ENCODE measurements around the gene TFDP2. TPM values are rescaled to one million over a fixed set of nuclear protein-coding genes. Genes with fewer than 3 reads are reported as not detected.
A peak's percentile ranks its signal among the peaks of the same experiment; 100 is the strongest.
"Not testable (repeated sequence)": the region's sequence is repeated elsewhere in the genome, so short reads cannot be mapped to it uniquely, and the experiment has no call there.

TFDP2 gene
- total and polyA plus RNA-seq, 3 experiments from 2014 or later: 22.6 to 38.3 (median 31.0) TPM

- H3K9me3 Mint-ChIP-seq: no peaks in the 10 kb centered on the region
Measured at GRCh38 chr3:141981084-141981483, 168.3 kb downstream of the TFDP2 start.

DNA sequence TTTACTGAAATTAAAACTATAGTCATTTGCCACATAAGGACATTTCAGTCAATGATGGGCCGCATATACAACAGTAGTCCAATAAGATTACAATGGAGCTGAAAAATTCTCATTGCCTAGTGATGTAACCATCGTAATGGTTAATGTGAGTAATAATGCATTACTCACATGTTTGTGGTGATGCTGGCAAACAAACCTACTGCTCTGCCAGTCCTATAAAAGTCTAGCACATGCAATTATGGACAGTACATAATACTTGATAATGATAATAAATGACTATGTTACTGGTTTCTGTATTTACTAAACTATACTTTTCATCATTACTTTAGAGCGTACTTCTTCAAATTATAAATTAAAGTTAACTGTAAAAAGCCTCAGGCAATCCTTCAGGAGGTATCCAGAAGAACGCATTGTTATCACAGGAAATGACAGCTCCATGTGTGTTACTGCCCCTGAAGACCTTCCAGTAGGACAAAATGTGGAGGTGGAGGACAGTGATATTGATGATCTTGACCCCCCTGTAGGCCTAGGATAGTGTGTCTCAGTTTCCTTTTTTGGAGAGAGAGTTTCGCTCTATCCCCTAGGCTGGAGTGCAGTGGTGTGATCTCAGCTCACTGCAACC is 170.2 kb downstream of the TFDP2 start:
- no peaks in the 10 kb centered on the region for H3K27me3 Mint-ChIP-seq
- Histone ChIP-seq H3K36me3 (ENCODE audit: insufficient read depth, low read length) (peaks cover 4% of the 10 kb centered on the region), H3K4me3 (ENCODE audit: low read length) (no peak overlapping the region), H3K4me1 (ENCODE audit: insufficient read depth, low read length) (no peaks in the 10 kb centered on the region), H3K27ac (ENCODE audit: low read depth, low read length) (no peak overlapping the region), H3K27me3 (ENCODE audit: insufficient read depth, low read length, poor library complexity, severe bottlenecking) (no peaks in the 10 kb centered on the region), H3K9me3 (ENCODE audit: low read length) (no peaks in the 10 kb centered on the region)
- H3K9me3 Mint-ChIP-seq: no peaks in the 10 kb centered on the region
- DNase-seq: no peak
- no peaks in the 10 kb centered on the region for H3K4me1 Mint-ChIP-seq
- no peak overlapping the region for H3K27ac Mint-ChIP-seq
- ChIA-PET CTCF (no interaction called here), POLR2A (no interaction called here)
- no peak overlapping the region for H3K4me3 Mint-ChIP-seq
- peaks cover 8 to 16% (median 14%) of the 10 kb centered on the region in 3 donors for H3K36me3 Mint-ChIP-seq

More at GRCh38 chr3:141981084-141981483, 168.3 kb downstream of the TFDP2 start:
- peaks cover 4% of the 10 kb centered on the region for H3K36me3 ChIP-seq (ENCODE audit: insufficient read depth, low read length)
- H3K27ac ChIP-seq (ENCODE audit: low read depth, low read length): no peak overlapping the region
- ChIA-PET CTCF (no interaction called here), POLR2A (no interaction called here)
- no peaks in the 10 kb centered on the region for H3K9me3 ChIP-seq (ENCODE audit: low read length)
- H3K27me3 ChIP-seq (ENCODE audit: insufficient read depth, low read length, poor library complexity, severe bottlenecking): no peaks in the 10 kb centered on the region
- no peak for DNase-seq
- H3K4me1 Mint-ChIP-seq: no peaks in the 10 kb centered on the region
- H3K27me3 Mint-ChIP-seq: no peaks in the 10 kb centered on the region
- no peaks in the 10 kb centered on the region for H3K4me1 ChIP-seq (ENCODE audit: insufficient read depth, low read length)
- H3K4me3 Mint-ChIP-seq: no peak overlapping the region
- H3K27ac Mint-ChIP-seq: no peak overlapping the region
- peaks cover 13 to 19% (median 15%) of the 10 kb centered on the region in 3 donors for H3K36me3 Mint-ChIP-seq
- no peak overlapping the region for H3K4me3 ChIP-seq (ENCODE audit: low read length)

DNA sequence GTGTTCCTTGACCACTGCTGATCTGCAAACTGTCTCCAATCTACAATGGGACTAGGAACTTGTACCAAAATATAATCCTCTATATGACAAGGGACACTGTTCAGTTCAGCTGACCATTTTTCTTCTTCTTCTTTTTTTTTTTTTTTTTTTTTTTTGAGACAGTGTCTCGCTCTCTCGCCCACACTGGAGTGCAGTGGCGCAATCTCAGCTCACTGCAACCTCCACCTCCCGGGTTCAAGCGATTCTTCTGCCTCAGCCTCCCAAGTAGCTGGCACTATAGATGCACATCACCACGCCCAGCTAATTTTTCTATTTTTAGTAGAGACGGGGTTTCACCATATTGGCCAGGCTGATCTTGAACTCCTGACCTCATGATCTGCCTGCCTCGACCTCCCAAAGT is 174.6 kb downstream of the TFDP2 start:
- H3K4me1 Mint-ChIP-seq; CTCF ChIA-PET; H3K9me3 Mint-ChIP-seq; H3K4me3 Mint-ChIP-seq; H3K4me3 ChIP-seq (ENCODE audit: low read length); DNase-seq; H3K27ac ChIP-seq (ENCODE audit: low read depth, low read length); H3K27me3 Mint-ChIP-seq; H3K9me3 ChIP-seq (ENCODE audit: low read length); H3K36me3 ChIP-seq (ENCODE audit: insufficient read depth, low read length); H3K27me3 ChIP-seq (ENCODE audit: insufficient read depth, low read length, poor library complexity, severe bottlenecking); H3K27ac Mint-ChIP-seq; H3K4me1 ChIP-seq (ENCODE audit: insufficient read depth, low read length); POLR2A ChIA-PET: not testable (repeated sequence)
- H3K36me3 Mint-ChIP-seq: peaks cover 8 to 20% (median 18%) of the 10 kb centered on the region in 3 donors

- H3K27ac Mint-ChIP-seq: peak overlapping the region in 4 of 8 donors; percentile 15 to 41 (median 20)
- ChIA-PET CTCF (no interaction called here), POLR2A (no interaction called here)
- H3K9me3 Mint-ChIP-seq: no peaks in the 10 kb centered on the region
- Histone ChIP-seq H3K4me3 (ENCODE audit: low read length) (no peak overlapping the region), H3K27ac (ENCODE audit: low read depth, low read length) (no peak overlapping the region), H3K4me1 (ENCODE audit: insufficient read depth, low read length) (no peaks in the 10 kb centered on the region), H3K27me3 (ENCODE audit: insufficient read depth, low read length, poor library complexity, severe bottlenecking) (no peaks in the 10 kb centered on the region), H3K9me3 (ENCODE audit: low read length) (no peaks in the 10 kb centered on the region), H3K36me3 (ENCODE audit: insufficient read depth, low read length) (peaks cover 4% of the 10 kb centered on the region)
- no peaks in the 10 kb centered on the region for H3K27me3 Mint-ChIP-seq
- no peaks in the 10 kb centered on the region for H3K4me1 Mint-ChIP-seq
- H3K36me3 Mint-ChIP-seq: peaks cover 4 to 23% (median 17%) of the 10 kb centered on the region in 3 donors
- no peak overlapping the region for H3K4me3 Mint-ChIP-seq
- no peak for DNase-seq
Measured at GRCh38 chr3:141972399-141972798, 176.9 kb downstream of the TFDP2 start.

- Histone ChIP-seq H3K9me3 (ENCODE audit: low read length) (no peaks in the 10 kb centered on the region), H3K27ac (ENCODE audit: low read depth, low read length) (no peak overlapping the region), H3K27me3 (ENCODE audit: insufficient read depth, low read length, poor library complexity, severe bottlenecking) (no peaks in the 10 kb centered on the region), H3K4me3 (ENCODE audit: low read length) (no peak overlapping the region), H3K4me1 (ENCODE audit: insufficient read depth, low read length) (no peaks in the 10 kb centered on the region), H3K36me3 (ENCODE audit: insufficient read depth, low read length) (peaks cover 3% of the 10 kb centered on the region)
- Mint-ChIP-seq H3K27me3 (no peaks in the 10 kb centered on the region), H3K9me3 (no peaks in the 10 kb centered on the region), H3K4me1 (no peaks in the 10 kb centered on the region), H3K36me3 (peaks cover 4 to 21% (median 17%) of the 10 kb centered on the region in 3 donors), H3K27ac (peak overlapping the region in 1 of 8 donors; percentile 54), H3K4me3 (no peak overlapping the region)
- no peak for DNase-seq
- CTCF ChIA-PET: no interaction called here
- POLR2A ChIA-PET: no interaction called here
Measured at GRCh38 chr3:141971571-141971970, 177.8 kb downstream of the TFDP2 start.

DNA sequence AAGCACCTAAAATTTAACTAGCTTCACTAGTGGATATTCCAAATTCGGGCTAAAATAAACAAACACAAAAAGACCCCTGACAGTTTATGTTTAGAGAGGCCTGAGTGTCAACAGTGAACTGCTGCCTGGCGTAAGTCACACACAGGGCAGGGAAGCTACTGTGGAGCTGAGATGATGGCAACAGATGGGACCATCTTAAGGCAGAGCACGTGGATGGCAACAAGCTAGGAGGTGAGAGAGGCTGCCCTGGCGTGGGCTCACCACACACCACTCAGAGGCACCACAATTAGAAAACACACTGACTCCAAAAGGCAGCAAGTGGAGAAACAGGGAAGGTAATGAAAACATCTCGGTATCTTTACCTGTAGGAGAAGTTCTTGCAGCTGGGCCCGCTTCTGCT is 179.6 kb downstream of the TFDP2 start:
- Histone ChIP-seq H3K4me3 (ENCODE audit: low read length) (no peak overlapping the region), H3K9me3 (ENCODE audit: low read length) (no peaks in the 10 kb centered on the region), H3K27ac (ENCODE audit: low read depth, low read length) (no peak overlapping the region), H3K36me3 (ENCODE audit: insufficient read depth, low read length) (no peaks in the 10 kb centered on the region), H3K4me1 (ENCODE audit: insufficient read depth, low read length) (no peaks in the 10 kb centered on the region), H3K27me3 (ENCODE audit: insufficient read depth, low read length, poor library complexity, severe bottlenecking) (no peaks in the 10 kb centered on the region)
- Mint-ChIP-seq H3K4me1 (no peaks in the 10 kb centered on the region), H3K4me3 (no peak overlapping the region), H3K27ac (no peak overlapping the region), H3K9me3 (no peaks in the 10 kb centered on the region), H3K36me3 (peaks cover 0 to 15% (median 13%) of the 10 kb centered on the region in 3 donors), H3K27me3 (no peaks in the 10 kb centered on the region)
- ChIA-PET CTCF (no interaction called here), POLR2A (no interaction called here)
- DNase-seq: no peak

DNA sequence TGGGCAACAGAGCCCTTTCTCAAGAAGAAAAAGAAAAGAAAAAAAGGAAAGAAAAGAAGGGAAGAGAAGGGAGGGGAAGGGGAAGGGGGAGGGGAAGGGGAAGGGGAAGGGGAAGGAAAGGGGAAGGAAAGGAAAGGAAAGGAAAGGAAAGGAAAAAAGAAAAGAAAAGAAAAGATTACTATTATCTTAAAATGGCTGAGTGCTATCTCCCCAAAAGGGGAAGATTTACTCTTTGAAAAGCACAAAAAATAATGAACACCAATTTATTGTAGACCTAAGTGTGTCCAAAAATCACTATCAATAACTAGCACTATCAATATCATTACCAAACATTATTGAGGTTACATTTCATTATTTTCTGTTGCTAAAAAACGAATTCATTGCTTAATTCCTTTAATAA is 183.9 kb downstream of the TFDP2 start:
- H3K4me3 ChIP-seq (ENCODE audit: low read length): no peak overlapping the region
- no peaks in the 10 kb centered on the region for H3K9me3 ChIP-seq (ENCODE audit: low read length)
- no peaks in the 10 kb centered on the region for H3K36me3 ChIP-seq (ENCODE audit: insufficient read depth, low read length)
- no peaks in the 10 kb centered on the region for H3K27me3 ChIP-seq (ENCODE audit: insufficient read depth, low read length, poor library complexity, severe bottlenecking)
- H3K4me3 Mint-ChIP-seq: no peak overlapping the region
- H3K27ac Mint-ChIP-seq: no peak overlapping the region
- H3K4me1 ChIP-seq (ENCODE audit: insufficient read depth, low read length): no peaks in the 10 kb centered on the region
- H3K9me3 Mint-ChIP-seq: no peaks in the 10 kb centered on the region
- no peak overlapping the region for H3K27ac ChIP-seq (ENCODE audit: low read depth, low read length)
- peaks cover 0 to 33% (median 7%) of the 10 kb centered on the region in 3 donors for H3K36me3 Mint-ChIP-seq
- H3K4me1 Mint-ChIP-seq: no peaks in the 10 kb centered on the region
- ChIA-PET CTCF (no interaction called here), POLR2A (no interaction called here)
- no peak for DNase-seq
- H3K27me3 Mint-ChIP-seq: no peaks in the 10 kb centered on the region

DNA sequence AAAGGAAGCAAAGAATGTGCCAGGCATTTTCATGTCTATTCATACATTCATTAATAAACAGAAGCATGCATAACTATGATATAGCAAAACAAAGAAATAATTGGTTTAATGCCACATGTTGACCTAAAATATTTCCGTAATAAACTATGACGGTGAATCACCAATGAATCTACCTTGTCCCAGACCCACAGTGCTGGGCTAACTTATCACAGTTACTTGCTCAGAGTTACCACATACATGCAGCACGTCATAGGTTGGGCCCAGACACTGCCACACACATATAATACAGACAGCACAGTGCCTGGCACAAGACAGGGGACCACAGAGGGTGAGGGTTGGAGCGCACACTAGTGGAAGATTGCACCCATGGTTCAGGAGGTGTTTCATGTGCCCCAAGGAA is 186.0 kb downstream of the TFDP2 start:
- H3K9me3 Mint-ChIP-seq: no peaks in the 10 kb centered on the region
- POLR2A ChIA-PET: no interaction called here

More for the DNA sequence above, 186.0 kb downstream of the TFDP2 start:
- H3K4me1 Mint-ChIP-seq: no peaks in the 10 kb centered on the region
- Histone ChIP-seq H3K27me3 (ENCODE audit: insufficient read depth, low read length, poor library complexity, severe bottlenecking) (no peaks in the 10 kb centered on the region), H3K4me3 (ENCODE audit: low read length) (no peak overlapping the region), H3K36me3 (ENCODE audit: insufficient read depth, low read length) (no peaks in the 10 kb centered on the region), H3K4me1 (ENCODE audit: insufficient read depth, low read length) (no peaks in the 10 kb centered on the region), H3K9me3 (ENCODE audit: low read length) (no peaks in the 10 kb centered on the region), H3K27ac (ENCODE audit: low read depth, low read length) (no peak overlapping the region)
- H3K36me3 Mint-ChIP-seq: peaks cover 0 to 46% (median 13%) of the 10 kb centered on the region in 3 donors
- H3K4me3 Mint-ChIP-seq: no peak overlapping the region
- H3K27ac Mint-ChIP-seq: no peak overlapping the region
- DNase-seq: no peak
- H3K27me3 Mint-ChIP-seq: no peaks in the 10 kb centered on the region
- CTCF ChIA-PET: interaction anchor here (2.0 kb wide), 1 partner anchor 316 kb away, joined by 9 read pairs; no protein-coding TSS in a partner anchor
